Measurements from ENCODE around the gene SH3PXD2A.

DNA sequence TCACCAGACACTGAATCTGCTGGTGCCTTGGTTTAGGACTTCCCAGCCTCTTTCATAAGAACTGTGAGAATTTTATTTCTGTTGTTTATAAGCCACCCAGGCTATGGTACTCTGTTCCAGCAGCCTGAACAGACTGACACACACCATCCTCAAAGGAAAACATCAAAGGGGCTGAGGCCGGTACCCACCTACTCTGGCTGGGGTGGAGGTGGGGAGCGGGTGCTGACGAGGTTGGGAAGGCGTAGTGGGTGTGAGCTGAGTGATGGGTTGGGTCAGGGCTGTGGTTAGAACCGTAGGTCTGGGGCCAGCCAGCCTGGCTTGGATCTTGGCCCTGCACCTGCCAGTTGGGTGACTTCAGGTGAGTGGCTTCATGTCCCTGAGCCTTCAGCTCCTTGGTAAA, 136.3 kb downstream of the SH3PXD2A start:
- TF ChIP-seq POLR2A (IDR thresholded peaks at IDR 0.05) = no peak
- TF ChIP-seq, protein P1, sequence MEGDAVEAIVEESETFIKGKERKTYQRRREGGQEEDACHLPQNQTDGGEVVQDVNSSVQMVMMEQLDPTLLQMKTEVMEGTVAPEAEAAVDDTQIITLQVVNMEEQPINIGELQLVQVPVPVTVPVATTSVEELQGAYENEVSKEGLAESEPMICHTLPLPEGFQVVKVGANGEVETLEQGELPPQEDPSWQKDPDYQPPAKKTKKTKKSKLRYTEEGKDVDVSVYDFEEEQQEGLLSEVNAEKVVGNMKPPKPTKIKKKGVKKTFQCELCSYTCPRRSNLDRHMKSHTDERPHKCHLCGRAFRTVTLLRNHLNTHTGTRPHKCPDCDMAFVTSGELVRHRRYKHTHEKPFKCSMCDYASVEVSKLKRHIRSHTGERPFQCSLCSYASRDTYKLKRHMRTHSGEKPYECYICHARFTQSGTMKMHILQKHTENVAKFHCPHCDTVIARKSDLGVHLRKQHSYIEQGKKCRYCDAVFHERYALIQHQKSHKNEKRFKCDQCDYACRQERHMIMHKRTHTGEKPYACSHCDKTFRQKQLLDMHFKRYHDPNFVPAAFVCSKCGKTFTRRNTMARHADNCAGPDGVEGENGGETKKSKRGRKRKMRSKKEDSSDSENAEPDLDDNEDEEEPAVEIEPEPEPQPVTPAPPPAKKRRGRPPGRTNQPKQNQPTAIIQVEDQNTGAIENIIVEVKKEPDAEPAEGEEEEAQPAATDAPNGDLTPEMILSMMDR (IDR thresholded peaks at IDR 0.05) = no peak

Data from Peyer's patch (tissue), 4 donors.